HCT116 (cell line): Measurements from ENCODE around the gene FOXJ1. TPM values are rescaled to one million over a fixed set of nuclear protein-coding genes. Genes with fewer than 3 reads are reported as not detected.

Experiments used
- ATAC-seq: fragments of 200-7000 bp; cut with Tn5 transposase; 2 replicates; pipeline ENCODE4 v1.9.1; 2020; ENCODE audit warnings: mild to moderate bottlenecking, moderate library complexity
- BruUV-seq: library from RNA; stranded (reverse); fragments of 400-500 nt; replicated peaks from 2 replicates; lab custom pipeline; 2021; lab: Mats Ljungman, UMichigan
- CTCF ChIA-PET: fragments of 300-600 bp; sonication (Branson Sonifier 250); formaldehyde crosslinking; loops from one replicate; lab custom pipeline; 2021; ENCODE audit warnings: antibody characterized with exemption; lab: Charles Lee
- POLR2A ChIA-PET: fragments of 300-600, 350-600 bp; sonication (Branson Sonifier 250); formaldehyde crosslinking; loops from one replicate; lab custom pipeline; 2021; ENCODE audit warnings: antibody characterized with exemption; lab: Charles Lee
- RAD21 ChIA-PET, 2 experiments: fragments of 300-600 bp; sonication (Branson Sonifier 250); formaldehyde crosslinking; loops; one replicate each; lab custom pipeline; 2023; ENCODE audit warnings: low total read pairs in 2 of 2; ENCODE audit not compliant: uncharacterized antibody in 2 of 2, unreplicated experiment in 2 of 2, low non-redundant PET in 1 of 2; lab: Charles Lee
- DNase-seq: peaks from one replicate; pipeline ENCODE4 v3.0.0-alpha.2; 2010; ENCODE audit warnings: low read depth, low spot score
- H2AFZ ChIP-seq: fragments of 200-600 bp; shearing (Covaris generic), sonication (generic); 2 replicates; pipeline ENCODE4 v1.6.1; 2017; ENCODE audit warnings: low read depth, mixed run types, mixed read lengths, antibody characterized with exemption, low read length; ENCODE audit not compliant: poor library complexity, severe bottlenecking
- H3K27ac ChIP-seq: 2 replicates; pipeline ENCODE4 v1.5.1; 2012; ENCODE audit warnings: low read depth, low read length
- H3K27me3 ChIP-seq: fragments of 200-600 bp; sonication (generic); 2 replicates; pipeline ENCODE4 v1.6.1; 2016; ENCODE audit warnings: mixed run types, low read length, mixed read lengths; ENCODE audit not compliant: insufficient read depth
- H3K36me3 ChIP-seq, 2 experiments: fragments of 200-500 bp in 1 of 2; fragments of 200-600 bp in 1 of 2; sonication (Bioruptor generic) in 1 of 2; sonication (generic) in 1 of 2; 2 replicates each; pipeline versions ENCODE4 v1.5.1 to v1.6.1; 2014 to 2016; ENCODE audit warnings: low read length in 2 of 2, inconsistent platforms in 1 of 2, mixed read lengths in 1 of 2, mixed run types in 1 of 2; ENCODE audit not compliant: insufficient read depth in 2 of 2, control insufficient read depth in 1 of 2
- H3K4me1 ChIP-seq, 2 experiments: fragments of 200-600 bp in 1 of 2; sonication (generic) in 1 of 2; 2 replicates each; pipeline versions ENCODE4 v1.5.1 to v1.6.1; 2012 to 2017; ENCODE audit warnings: low read length in 2 of 2, inconsistent platforms in 1 of 2, mild to moderate bottlenecking in 1 of 2, mixed read lengths in 1 of 2, mixed run types in 1 of 2, moderate library complexity in 1 of 2; ENCODE audit not compliant: insufficient read depth in 2 of 2, control insufficient read depth in 1 of 2
- H3K4me2 ChIP-seq: fragments of 200-600 bp; sonication (generic); 2 replicates; pipeline ENCODE4 v1.6.1; 2017; ENCODE audit warnings: mixed run types, low read length, mixed read lengths
- H3K4me3 ChIP-seq, 2 experiments: fragments of 200-600 bp in 1 of 2; sonication (generic) in 1 of 2; replicated peaks in 1 of 2; 2 replicates each; pipeline ENCODE4 v1.5.1; 2011 to 2016; ENCODE audit warnings: low read length in 2 of 2, control low read depth in 1 of 2, low read depth in 1 of 2, mild to moderate bottlenecking in 1 of 2, mixed read lengths in 1 of 2, mixed run types in 1 of 2
- H3K79me2 ChIP-seq: fragments of 200-600 bp; sonication (generic); 2 replicates; pipeline ENCODE4 v1.6.1; 2017; ENCODE audit warnings: mild to moderate bottlenecking, mixed run types, low read length, moderate library complexity, mixed read lengths; ENCODE audit not compliant: insufficient read depth
- H3K9ac ChIP-seq: fragments of 200-600 bp; sonication (generic); 2 replicates; pipeline ENCODE4 v1.6.1; 2016; ENCODE audit warnings: low read length, mixed read lengths
- H3K9me2 ChIP-seq: fragments of 200-600 bp; sonication (generic), shearing (Covaris generic); 2 replicates; pipeline ENCODE4 v1.6.1; 2017; ENCODE audit warnings: mixed run types, mild to moderate bottlenecking, moderate library complexity; ENCODE audit not compliant: insufficient read depth
- H3K9me3 ChIP-seq, 2 experiments: fragments of 200-500 bp in 1 of 2; fragments of 200-600 bp in 1 of 2; sonication (Bioruptor generic) in 1 of 2; sonication (generic) in 1 of 2; 2 replicates each; pipeline ENCODE4 v1.6.1; 2014 to 2017; ENCODE audit warnings: low read length in 2 of 2, mixed read lengths in 2 of 2, inconsistent platforms in 1 of 2, low read depth in 1 of 2, mild to moderate bottlenecking in 1 of 2, mixed run types in 1 of 2, moderate library complexity in 1 of 2; ENCODE audit not compliant: control insufficient read depth in 1 of 2, insufficient read depth in 1 of 2
- H4K20me1 ChIP-seq: fragments of 200-600 bp; sonication (generic), shearing (Covaris generic); 2 replicates; pipeline ENCODE4 v1.6.1; 2017; ENCODE audit warnings: mixed run types, mild to moderate bottlenecking, moderate library complexity; ENCODE audit not compliant: insufficient read depth
- CBX3 ChIP-seq: IDR thresholded peaks from 2 replicates; pipeline ENCODE4 v1.6.1; 2012; ENCODE audit warnings: low read depth
- CEBPB ChIP-seq: IDR thresholded peaks from 2 replicates; pipeline ENCODE4 v1.6.1; 2012; ENCODE audit warnings: low read depth
- ELF1 ChIP-seq: IDR thresholded peaks from 2 replicates; pipeline ENCODE4 v1.6.1; 2012; ENCODE audit warnings: low read depth, borderline replicate concordance
- FOSL1 ChIP-seq: IDR thresholded peaks from 2 replicates; pipeline ENCODE4 v1.6.1; 2012; ENCODE audit warnings: low read depth
- POLR2A ChIP-seq: IDR thresholded peaks from 2 replicates; pipeline ENCODE4 v1.7.0; 2011; ENCODE audit warnings: borderline replicate concordance; ENCODE audit not compliant: insufficient read depth, insufficient read length; ENCODE audit errors: extremely low read depth
- SP1 ChIP-seq: IDR thresholded peaks from 2 replicates; pipeline ENCODE4 v1.6.1; 2012; ENCODE audit warnings: low read depth
- SRF ChIP-seq: IDR thresholded peaks from 2 replicates; pipeline ENCODE4 v1.6.1; 2012; ENCODE audit warnings: low read depth
- TCF7L2 ChIP-seq: IDR thresholded peaks from 2 replicates; pipeline ENCODE4 v1.7.0; 2011; ENCODE audit warnings: borderline replicate concordance, inconsistent platforms; ENCODE audit not compliant: insufficient read depth, insufficient read length; ENCODE audit errors: extremely low read depth
- ZFX ChIP-seq: fragments of 450-650 bp; IDR thresholded peaks from 2 replicates; pipeline ENCODE4 v1.6.1; 2017
- ZNF274 ChIP-seq: fragments of 200-500 bp; sonication (Bioruptor generic); IDR thresholded peaks from 2 replicates; pipeline ENCODE4 v1.6.1; 2014; ENCODE audit warnings: mild to moderate bottlenecking, low read depth, low read length, inconsistent platforms
- intact Hi-C: fragments of 100-400 bp; cut with micrococcal nuclease; formaldehyde crosslinking; loops from 2 replicates; pipeline ENCODE4 v1.10.0; 2022
- total RNA-seq: library from RNA; stranded (reverse); gene quantifications from one replicate; pipeline ENCODE4 v1.2.1, GENCODE V29; 2021; ENCODE audit not compliant: unreplicated experiment
- TF ChIP-seq, protein P1 (sequence below): IDR thresholded peaks from 2 replicates; pipeline ENCODE4 v1.6.1; 2012

The FOXJ1 gene
- total RNA-seq, 1 experiment from 2014 or later = 0.61 TPM

DNA sequence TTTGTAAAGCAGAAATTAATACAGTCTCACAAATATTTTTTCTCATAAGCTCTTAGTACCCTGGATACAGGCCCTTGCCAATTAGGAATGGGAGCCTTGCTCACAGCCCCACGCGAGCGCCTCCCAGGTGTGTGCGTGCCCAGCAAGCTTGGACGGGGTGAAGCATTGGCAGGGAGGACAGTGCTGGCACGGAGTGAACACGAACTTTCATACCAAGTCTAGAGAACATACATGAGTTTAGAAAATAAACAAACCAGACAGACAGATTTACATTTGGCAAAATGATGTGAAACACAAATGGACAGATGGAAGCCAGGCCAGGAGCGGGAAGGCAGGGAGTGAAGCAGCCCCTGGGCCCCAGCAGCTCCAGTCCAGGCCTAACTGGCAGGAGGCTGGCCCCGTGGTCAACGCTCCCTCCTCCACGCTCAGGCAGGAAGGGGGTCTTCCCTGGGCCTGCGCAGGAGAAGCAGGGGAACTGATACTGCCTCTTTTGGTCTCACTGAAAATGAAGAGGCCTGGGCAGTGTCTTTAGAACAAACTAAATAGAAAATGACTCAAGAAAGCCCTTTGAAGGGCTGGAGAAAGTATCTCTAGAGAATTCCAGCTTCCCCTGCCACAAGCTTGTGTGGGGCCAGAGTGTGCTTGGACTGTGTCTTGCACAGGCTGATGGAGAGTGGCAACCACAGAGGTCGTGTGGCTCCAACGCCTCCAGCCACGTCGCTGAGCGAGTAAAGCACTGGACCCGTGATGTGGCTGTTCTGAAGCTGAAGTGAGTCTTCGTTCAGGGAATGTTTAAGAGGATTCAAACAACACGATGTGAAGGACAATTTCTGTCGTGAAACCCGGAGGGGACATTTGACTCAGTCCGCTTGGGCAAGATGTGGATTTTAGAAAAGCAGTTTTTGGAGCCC, 9.9 kb upstream of the FOXJ1 start:
- no peaks in the 10 kb centered on the region for H3K36me3 ChIP-seq
- no peak overlapping the region for H3K9ac ChIP-seq
- H3K9me2 ChIP-seq = no peaks in the 10 kb centered on the region
- ChIA-PET RAD21 (no interaction called here), POLR2A (interaction anchor here (1.3 kb wide), 1 partner anchor 18 kb away, joined by 4 read pairs; no protein-coding TSS in a partner anchor), CTCF (interaction anchor here (1.1 to 2.2 kb wide), 3 partner anchors 10 to 31 kb away, joined by 3 to 8 read pairs (median 4); partner anchors contain the start of gene FOXJ1)
- intact Hi-C loops = no loop called here
- H3K4me2 ChIP-seq = no peak overlapping the region
- no peak overlapping the region for H2AFZ ChIP-seq
- H3K79me2 ChIP-seq = no peaks in the 10 kb centered on the region
- no peaks in the 10 kb centered on the region for H4K20me1 ChIP-seq
- H3K4me1 ChIP-seq = no peaks in the 10 kb centered on the region
- ATAC-seq (no peak), DNase-seq (no peak)
- no peak overlapping the region for H3K4me3 ChIP-seq
- no peak for TF ChIP-seq FOSL1
- no peak for TF ChIP-seq ZNF274
- no peak for TF ChIP-seq TCF7L2
- TF ChIP-seq SP1 = no peak
- TF ChIP-seq, protein P1, sequence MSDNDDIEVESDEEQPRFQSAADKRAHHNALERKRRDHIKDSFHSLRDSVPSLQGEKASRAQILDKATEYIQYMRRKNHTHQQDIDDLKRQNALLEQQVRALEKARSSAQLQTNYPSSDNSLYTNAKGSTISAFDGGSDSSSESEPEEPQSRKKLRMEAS = no peak
- no peak for TF ChIP-seq ZFX
- TF ChIP-seq CEBPB = no peak
- no peak for TF ChIP-seq SRF
- no peak for TF ChIP-seq CBX3
- TF ChIP-seq POLR2A = no peak
- TF ChIP-seq ELF1 = no peak
- TF ChIP-seq, all 23 proteins: peak for 0
- Histone ChIP-seq H3K27me3 (no peaks in the 10 kb centered on the region), H3K9me3 (no peaks in the 10 kb centered on the region), H3K27ac (no peak overlapping the region)
- no TSS peak for BruUV-seq
